Right lobe of liver (tissue), 4 donors: ENCODE measurements around the gene KIF15.

Experiments
- CTCF ChIP-seq, 4 donors: fragments of 200-600 bp in 3 of 4; fragments of 450-650 bp in 1 of 4; IDR thresholded peaks; one replicate each; pipeline versions ENCODE4 v1.5.1 to v1.8.0; 2016 to 2022; ENCODE audit warnings: antibody characterized with exemption in 4 of 4, mild to moderate bottlenecking in 2 of 4
- POLR2A ChIP-seq: fragments of 450-650 bp; IDR thresholded peaks from one replicate; pipeline ENCODE4 v1.6.1; 2017; ENCODE audit warnings: antibody characterized with exemption, mild to moderate bottlenecking
- donor health status: DM: no; HTN: no; CAD: no.
- donor health status: DM: no; HTN: no; CAD: no.
- donor health status: DM: no; HTN: yes; CAD: no.

DNA sequence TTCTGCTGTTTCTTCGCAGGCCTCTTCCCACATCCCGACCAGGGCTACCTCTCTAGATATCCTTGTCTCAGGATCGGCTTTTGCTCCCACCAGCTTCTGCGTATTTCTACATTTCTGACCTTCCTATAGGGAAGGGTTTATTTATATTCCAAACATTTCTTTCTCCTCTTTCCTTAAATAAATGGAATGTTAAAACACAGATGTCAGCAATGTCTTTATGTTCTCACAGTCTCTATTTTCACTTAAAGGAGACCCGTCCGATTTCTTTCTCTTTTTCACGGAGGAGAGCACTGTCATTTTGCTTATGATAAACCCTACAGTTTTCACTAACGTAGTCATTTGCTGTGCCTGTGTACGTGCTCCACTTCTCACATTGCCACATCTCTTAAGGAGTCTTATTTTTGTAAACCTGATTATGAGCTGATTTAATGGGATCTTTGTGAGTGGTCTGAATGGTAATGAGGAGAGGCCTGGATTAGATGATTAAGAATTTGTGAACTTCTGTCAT is 630 bp downstream of the KIF15 start:
- TF ChIP-seq CTCF (IDR thresholded peaks at IDR 0.05) (no peak), POLR2A (no peak)
